PFSK-1 (cell line): Measurements from ENCODE around the gene DMBX1.

Source experiments
- FOXP2 ChIP-seq: optimal IDR thresholded peaks from 2 replicates; pipeline ENCODE3; 2011; ENCODE audit warnings: borderline replicate concordance, control low read depth, inconsistent platforms; ENCODE audit not compliant: insufficient read depth; ENCODE audit errors: extremely low read length, extremely low read depth
- POLR2AphosphoS5 ChIP-seq: IDR thresholded peaks from 2 replicates; pipeline ENCODE4 v1.6.1; 2012; ENCODE audit warnings: low read depth, mild to moderate bottlenecking, control low read depth, low read length, moderate library complexity
- REST ChIP-seq, 2 experiments: IDR thresholded peaks; 2 replicates each; pipeline versions ENCODE4 v1.6.1 to v1.8.0; 2011 to 2012; ENCODE audit warnings: low read depth in 2 of 2, low read length in 2 of 2, control low read depth in 1 of 2, inconsistent platforms in 1 of 2, mild to moderate bottlenecking in 1 of 2, moderate library complexity in 1 of 2; ENCODE audit not compliant: insufficient read depth in 1 of 2
- SIN3A ChIP-seq: IDR thresholded peaks from 2 replicates; pipeline ENCODE4 v1.6.1; 2012; ENCODE audit warnings: mild to moderate bottlenecking, low read length, moderate library complexity, borderline replicate concordance; ENCODE audit not compliant: insufficient read depth
- TAF1 ChIP-seq: IDR thresholded peaks from 2 replicates; pipeline ENCODE4 v1.6.1; 2012; ENCODE audit warnings: low read length, control low read depth, borderline replicate concordance; ENCODE audit not compliant: insufficient read depth

The DMBX1 gene

GRCh38 chr1:46517932-46518498 is 28.4 kb downstream of the DMBX1 start:
- no peak for TF ChIP-seq REST (IDR thresholded peaks at IDR 0.05; ENCODE audit: insufficient read depth in 1 of 2, low read depth in 2 of 2, low read length in 2 of 2)
- no peak for TF ChIP-seq POLR2AphosphoS5
- no peak for TF ChIP-seq SIN3A
- no peak for TF ChIP-seq TAF1
- TF ChIP-seq FOXP2: no peak

GRCh38 chr1:46519209-46519608 is 29.6 kb downstream of the DMBX1 start:
- TF ChIP-seq FOXP2 (no peak), TAF1 (no peak), POLR2AphosphoS5 (no peak), SIN3A (no peak)

- TF ChIP-seq TAF1: no peak
These were observed 30.7 kb downstream of the DMBX1 start for GRCh38 chr1:46520063-46520911.

- TF ChIP-seq SIN3A (no peak), POLR2AphosphoS5 (no peak), TAF1 (no peak), FOXP2 (no peak), REST (IDR thresholded peaks at IDR 0.05; ENCODE audit: insufficient read depth in 1 of 2, low read depth in 2 of 2, low read length in 2 of 2) (no peak)
These were observed 31.8 kb downstream of the DMBX1 start for GRCh38 chr1:46521414-46521813.

GRCh38 chr1:46522184-46522968 is 32.7 kb downstream of the DMBX1 start:
- TF ChIP-seq POLR2AphosphoS5 (no peak), REST (IDR thresholded peaks at IDR 0.05; ENCODE audit: insufficient read depth in 1 of 2, low read depth in 2 of 2, low read length in 2 of 2) (no peak), TAF1 (no peak), FOXP2 (no peak), SIN3A (no peak)

- no peak for TF ChIP-seq SIN3A
- TF ChIP-seq REST (IDR thresholded peaks at IDR 0.05; ENCODE audit: insufficient read depth in 1 of 2, low read depth in 2 of 2, low read length in 2 of 2): no peak
- TF ChIP-seq FOXP2: no peak
- no peak for TF ChIP-seq TAF1
- no peak for TF ChIP-seq POLR2AphosphoS5
These were observed 33.3 kb downstream of the DMBX1 start for GRCh38 chr1:46522969-46523320.
